HG03159 (cell line): ENCODE data around the gene GAPT.
"Not testable (repeated sequence)": the region's sequence is repeated elsewhere in the genome, so short reads cannot be mapped to it uniquely, and the experiment has no call there.

Source experiments
- ATAC-seq: cut with Tn5 transposase; IDR thresholded peaks from one replicate; pipeline ENCODE4 v1.9.1; 2021; ENCODE audit warnings: mild to moderate bottlenecking, moderate library complexity; ENCODE audit not compliant: unreplicated experiment

Gene GAPT

GRCh38 chr5:58503390-58504046, 12.3 kb downstream of the GAPT start:
- ATAC-seq: no peak

- no peak for ATAC-seq
Measured at GRCh38 chr5:58504766-58505165, 13.5 kb downstream of the GAPT start.

- ATAC-seq: no peak
Measured at GRCh38 chr5:58505502-58505901, 14.3 kb downstream of the GAPT start.

GRCh38 chr5:58505971-58506640, 14.9 kb downstream of the GAPT start:
- ATAC-seq: peak; percentile 88

- ATAC-seq: no peak
Measured at GRCh38 chr5:58507715-58508114, 16.5 kb downstream of the GAPT start.

GRCh38 chr5:58517198-58517597, 26.0 kb downstream of the GAPT start:
- no peak for ATAC-seq

- ATAC-seq: no peak
Measured at GRCh38 chr5:58523956-58524355, 32.7 kb downstream of the GAPT start.

- no peak for ATAC-seq
Measured at GRCh38 chr5:58524571-58524970, 33.3 kb downstream of the GAPT start.

- no peak for ATAC-seq
Measured at GRCh38 chr5:58530942-58531490, 39.8 kb downstream of the GAPT start.

- ATAC-seq: not testable (repeated sequence)
Measured at GRCh38 chr5:58541935-58542334, 50.7 kb downstream of the GAPT start.

- ATAC-seq: no peak
Measured at GRCh38 chr5:58542709-58543108, 51.5 kb downstream of the GAPT start.

- ATAC-seq: no peak
Measured at GRCh38 chr5:58543723-58544122, 52.5 kb downstream of the GAPT start.

- no peak for ATAC-seq
Measured at GRCh38 chr5:58544195-58544594, 53.0 kb downstream of the GAPT start.

GRCh38 chr5:58544926-58545325, 53.7 kb downstream of the GAPT start:
- no peak for ATAC-seq

GRCh38 chr5:58545912-58546311, 54.7 kb downstream of the GAPT start:
- ATAC-seq: peak; percentile 95
